ENCODE results near the gene SCUBE3. TPM values are rescaled to one million over a fixed set of nuclear protein-coding genes. Genes with fewer than 3 reads are reported as not detected.

Gene SCUBE3
- total and polyA plus RNA-seq, 2 of the 8 experiments (the other 6 are each of a cell fraction or from before 2014, with no cell fraction given): 0.80 to 1.0 TPM

DNA sequence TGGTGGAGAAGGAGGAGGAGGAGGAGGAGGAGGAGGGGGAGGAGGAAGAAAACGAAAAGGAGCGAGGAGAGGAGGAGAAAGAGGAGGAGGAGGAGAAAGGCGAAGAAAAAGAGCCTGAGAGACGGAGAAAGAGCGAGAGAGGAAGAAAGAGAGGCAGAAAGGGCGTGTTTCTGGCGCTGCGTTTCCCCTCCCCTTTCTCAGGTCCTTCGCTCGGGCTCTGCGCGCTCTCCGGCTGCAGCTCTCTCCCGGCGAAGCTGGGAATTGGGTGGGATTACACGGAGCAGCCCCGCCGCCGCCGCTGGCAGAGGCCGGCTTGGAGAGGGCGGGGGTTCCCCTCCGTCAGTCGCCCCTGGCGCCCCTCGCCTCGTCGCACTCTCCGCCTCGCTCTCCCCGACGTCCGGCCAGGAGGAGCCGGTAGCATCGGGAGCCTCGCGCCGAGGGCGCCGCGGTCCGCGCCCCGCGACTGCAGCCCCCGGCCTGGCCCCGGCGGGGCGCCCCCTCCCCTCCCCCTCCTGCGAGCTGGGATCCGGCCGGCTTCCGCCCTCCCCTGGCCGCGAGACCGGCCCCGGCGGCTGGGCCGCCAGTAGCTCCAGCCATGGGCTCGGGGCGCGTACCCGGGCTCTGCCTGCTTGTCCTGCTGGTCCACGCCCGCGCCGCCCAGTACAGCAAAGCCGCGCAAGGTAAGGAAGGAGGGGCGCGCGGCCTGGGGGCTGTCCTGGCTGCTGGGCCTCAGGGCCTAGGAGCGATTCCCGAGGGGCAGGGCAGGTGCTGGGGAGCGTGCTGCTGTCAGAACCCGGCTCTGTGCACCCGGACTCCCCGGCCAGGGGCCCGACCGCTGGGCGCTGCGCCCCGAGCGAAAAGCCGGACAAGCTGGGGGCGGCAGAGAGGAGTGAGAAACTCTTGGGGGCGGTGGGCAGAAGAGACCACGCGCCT, at the start of gene SCUBE3 (continued):
- TF ChIP-seq, protein P1, sequence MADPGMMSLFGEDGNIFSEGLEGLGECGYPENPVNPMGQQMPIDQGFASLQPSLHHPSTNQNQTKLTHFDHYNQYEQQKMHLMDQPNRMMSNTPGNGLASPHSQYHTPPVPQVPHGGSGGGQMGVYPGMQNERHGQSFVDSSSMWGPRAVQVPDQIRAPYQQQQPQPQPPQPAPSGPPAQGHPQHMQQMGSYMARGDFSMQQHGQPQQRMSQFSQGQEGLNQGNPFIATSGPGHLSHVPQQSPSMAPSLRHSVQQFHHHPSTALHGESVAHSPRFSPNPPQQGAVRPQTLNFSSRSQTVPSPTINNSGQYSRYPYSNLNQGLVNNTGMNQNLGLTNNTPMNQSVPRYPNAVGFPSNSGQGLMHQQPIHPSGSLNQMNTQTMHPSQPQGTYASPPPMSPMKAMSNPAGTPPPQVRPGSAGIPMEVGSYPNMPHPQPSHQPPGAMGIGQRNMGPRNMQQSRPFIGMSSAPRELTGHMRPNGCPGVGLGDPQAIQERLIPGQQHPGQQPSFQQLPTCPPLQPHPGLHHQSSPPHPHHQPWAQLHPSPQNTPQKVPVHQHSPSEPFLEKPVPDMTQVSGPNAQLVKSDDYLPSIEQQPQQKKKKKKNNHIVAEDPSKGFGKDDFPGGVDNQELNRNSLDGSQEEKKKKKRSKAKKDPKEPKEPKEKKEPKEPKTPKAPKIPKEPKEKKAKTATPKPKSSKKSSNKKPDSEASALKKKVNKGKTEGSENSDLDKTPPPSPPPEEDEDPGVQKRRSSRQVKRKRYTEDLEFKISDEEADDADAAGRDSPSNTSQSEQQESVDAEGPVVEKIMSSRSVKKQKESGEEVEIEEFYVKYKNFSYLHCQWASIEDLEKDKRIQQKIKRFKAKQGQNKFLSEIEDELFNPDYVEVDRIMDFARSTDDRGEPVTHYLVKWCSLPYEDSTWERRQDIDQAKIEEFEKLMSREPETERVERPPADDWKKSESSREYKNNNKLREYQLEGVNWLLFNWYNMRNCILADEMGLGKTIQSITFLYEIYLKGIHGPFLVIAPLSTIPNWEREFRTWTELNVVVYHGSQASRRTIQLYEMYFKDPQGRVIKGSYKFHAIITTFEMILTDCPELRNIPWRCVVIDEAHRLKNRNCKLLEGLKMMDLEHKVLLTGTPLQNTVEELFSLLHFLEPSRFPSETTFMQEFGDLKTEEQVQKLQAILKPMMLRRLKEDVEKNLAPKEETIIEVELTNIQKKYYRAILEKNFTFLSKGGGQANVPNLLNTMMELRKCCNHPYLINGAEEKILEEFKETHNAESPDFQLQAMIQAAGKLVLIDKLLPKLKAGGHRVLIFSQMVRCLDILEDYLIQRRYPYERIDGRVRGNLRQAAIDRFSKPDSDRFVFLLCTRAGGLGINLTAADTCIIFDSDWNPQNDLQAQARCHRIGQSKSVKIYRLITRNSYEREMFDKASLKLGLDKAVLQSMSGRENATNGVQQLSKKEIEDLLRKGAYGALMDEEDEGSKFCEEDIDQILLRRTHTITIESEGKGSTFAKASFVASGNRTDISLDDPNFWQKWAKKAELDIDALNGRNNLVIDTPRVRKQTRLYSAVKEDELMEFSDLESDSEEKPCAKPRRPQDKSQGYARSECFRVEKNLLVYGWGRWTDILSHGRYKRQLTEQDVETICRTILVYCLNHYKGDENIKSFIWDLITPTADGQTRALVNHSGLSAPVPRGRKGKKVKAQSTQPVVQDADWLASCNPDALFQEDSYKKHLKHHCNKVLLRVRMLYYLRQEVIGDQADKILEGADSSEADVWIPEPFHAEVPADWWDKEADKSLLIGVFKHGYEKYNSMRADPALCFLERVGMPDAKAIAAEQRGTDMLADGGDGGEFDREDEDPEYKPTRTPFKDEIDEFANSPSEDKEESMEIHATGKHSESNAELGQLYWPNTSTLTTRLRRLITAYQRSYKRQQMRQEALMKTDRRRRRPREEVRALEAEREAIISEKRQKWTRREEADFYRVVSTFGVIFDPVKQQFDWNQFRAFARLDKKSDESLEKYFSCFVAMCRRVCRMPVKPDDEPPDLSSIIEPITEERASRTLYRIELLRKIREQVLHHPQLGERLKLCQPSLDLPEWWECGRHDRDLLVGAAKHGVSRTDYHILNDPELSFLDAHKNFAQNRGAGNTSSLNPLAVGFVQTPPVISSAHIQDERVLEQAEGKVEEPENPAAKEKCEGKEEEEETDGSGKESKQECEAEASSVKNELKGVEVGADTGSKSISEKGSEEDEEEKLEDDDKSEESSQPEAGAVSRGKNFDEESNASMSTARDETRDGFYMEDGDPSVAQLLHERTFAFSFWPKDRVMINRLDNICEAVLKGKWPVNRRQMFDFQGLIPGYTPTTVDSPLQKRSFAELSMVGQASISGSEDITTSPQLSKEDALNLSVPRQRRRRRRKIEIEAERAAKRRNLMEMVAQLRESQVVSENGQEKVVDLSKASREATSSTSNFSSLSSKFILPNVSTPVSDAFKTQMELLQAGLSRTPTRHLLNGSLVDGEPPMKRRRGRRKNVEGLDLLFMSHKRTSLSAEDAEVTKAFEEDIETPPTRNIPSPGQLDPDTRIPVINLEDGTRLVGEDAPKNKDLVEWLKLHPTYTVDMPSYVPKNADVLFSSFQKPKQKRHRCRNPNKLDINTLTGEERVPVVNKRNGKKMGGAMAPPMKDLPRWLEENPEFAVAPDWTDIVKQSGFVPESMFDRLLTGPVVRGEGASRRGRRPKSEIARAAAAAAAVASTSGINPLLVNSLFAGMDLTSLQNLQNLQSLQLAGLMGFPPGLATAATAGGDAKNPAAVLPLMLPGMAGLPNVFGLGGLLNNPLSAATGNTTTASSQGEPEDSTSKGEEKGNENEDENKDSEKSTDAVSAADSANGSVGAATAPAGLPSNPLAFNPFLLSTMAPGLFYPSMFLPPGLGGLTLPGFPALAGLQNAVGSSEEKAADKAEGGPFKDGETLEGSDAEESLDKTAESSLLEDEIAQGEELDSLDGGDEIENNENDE (IDR thresholded peaks at IDR 0.05; ENCODE audit: insufficient replicate concordance, low read length): no peak
- TF ChIP-seq CHD1 (IDR thresholded peaks at IDR 0.05; ENCODE audit: low read depth, low read length) (no peak), SRF (IDR thresholded peaks at IDR 0.05; ENCODE audit: low read depth, low read length) (no peak), GTF2F1 (IDR thresholded peaks at IDR 0.05; ENCODE audit: borderline replicate concordance, low read depth, low read length) (no peak), ZNF274 (IDR thresholded peaks at IDR 0.05; ENCODE audit: borderline replicate concordance, extremely low read depth, low read length) (no peak), SP4 (IDR thresholded peaks at IDR 0.05; ENCODE audit: low read length) (no peak), TAF7 (optimal IDR thresholded peaks at IDR 0.05; ENCODE audit: borderline replicate concordance, low read depth, low read length) (no peak)
- TF ChIP-seq, protein P2, sequence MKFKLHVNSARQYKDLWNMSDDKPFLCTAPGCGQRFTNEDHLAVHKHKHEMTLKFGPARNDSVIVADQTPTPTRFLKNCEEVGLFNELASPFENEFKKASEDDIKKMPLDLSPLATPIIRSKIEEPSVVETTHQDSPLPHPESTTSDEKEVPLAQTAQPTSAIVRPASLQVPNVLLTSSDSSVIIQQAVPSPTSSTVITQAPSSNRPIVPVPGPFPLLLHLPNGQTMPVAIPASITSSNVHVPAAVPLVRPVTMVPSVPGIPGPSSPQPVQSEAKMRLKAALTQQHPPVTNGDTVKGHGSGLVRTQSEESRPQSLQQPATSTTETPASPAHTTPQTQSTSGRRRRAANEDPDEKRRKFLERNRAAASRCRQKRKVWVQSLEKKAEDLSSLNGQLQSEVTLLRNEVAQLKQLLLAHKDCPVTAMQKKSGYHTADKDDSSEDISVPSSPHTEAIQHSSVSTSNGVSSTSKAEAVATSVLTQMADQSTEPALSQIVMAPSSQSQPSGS (IDR thresholded peaks at IDR 0.05; ENCODE audit: low read length): no peak

Measured in H1 (cell line).